HepG2 (cell line): ENCODE data around the gene WDCP. TPM values are rescaled to one million over a fixed set of nuclear protein-coding genes. Genes with fewer than 3 reads are reported as not detected.

ENCODE experiments used
- CENPT ChIP-seq: sonication (generic); formaldehyde crosslinking; IDR thresholded peaks from 2 replicates; pipeline ENCODE4 v1.8.0; 2022; ENCODE audit warnings: low read depth, mild to moderate bottlenecking, moderate library complexity, missing genetic modification reagents
- DZIP1 ChIP-seq: sonication (generic); formaldehyde crosslinking; IDR thresholded peaks from 2 replicates; pipeline ENCODE4 v1.5.0; 2020; ENCODE audit warnings: mild to moderate bottlenecking, missing genetic modification reagents
- GMEB1 ChIP-seq: sonication (generic); formaldehyde crosslinking; IDR thresholded peaks from 2 replicates; pipeline ENCODE4 v1.5.1; 2020; ENCODE audit warnings: missing genetic modification reagents, mild to moderate bottlenecking, borderline replicate concordance
- GZF1 ChIP-seq: sonication (generic); formaldehyde crosslinking; IDR thresholded peaks from 2 replicates; pipeline ENCODE4 v1.5.1; 2020; ENCODE audit warnings: mild to moderate bottlenecking, missing genetic modification reagents
- HNRNPUL1 ChIP-seq: fragments of 200-400 bp; formaldehyde crosslinking; IDR thresholded peaks from 2 replicates; pipeline ENCODE4 v1.6.1; 2017; ENCODE audit warnings: low read depth, mild to moderate bottlenecking, low read length, moderate library complexity
- MED13 ChIP-seq: sonication (generic); formaldehyde crosslinking; IDR thresholded peaks from 2 replicates; pipeline ENCODE4 v1.5.0; 2020; ENCODE audit warnings: missing genetic modification reagents
- MXD3 ChIP-seq: IDR thresholded peaks from 2 replicates; pipeline ENCODE4 v1.6.1; 2016; ENCODE audit warnings: mild to moderate bottlenecking, missing biosample characterization, missing genetic modification reagents
- NONO ChIP-seq, 2 experiments: fragments of 450-650 bp in 1 of 2; sonication (generic) in 1 of 2; formaldehyde crosslinking in 1 of 2; IDR thresholded peaks in 1 of 2; conservative IDR thresholded peaks in 1 of 2; 2 replicates each; pipeline versions ENCODE4 v1.6.1 to v1.8.0; 2017 to 2022; ENCODE audit warnings: mild to moderate bottlenecking in 1 of 2, missing genetic modification reagents in 1 of 2, moderate library complexity in 1 of 2
- PHF21A ChIP-seq: sonication (generic); formaldehyde crosslinking; IDR thresholded peaks from 2 replicates; pipeline ENCODE4 v1.5.0; 2020; ENCODE audit warnings: mild to moderate bottlenecking, missing genetic modification reagents
- RFXAP ChIP-seq: sonication (generic); formaldehyde crosslinking; IDR thresholded peaks from 2 replicates; pipeline ENCODE4 v1.4.0; 2020; ENCODE audit warnings: missing genetic modification reagents, borderline replicate concordance
- ZFP36 ChIP-seq: fragments of 150-350 bp; IDR thresholded peaks from 2 replicates; pipeline ENCODE4 v1.6.1; 2018; ENCODE audit warnings: borderline replicate concordance, low read length, low read depth; ENCODE audit not compliant: partially characterized antibody
- ZNF3 ChIP-seq: IDR thresholded peaks from 2 replicates; pipeline ENCODE4 v1.7.0; 2017; ENCODE audit warnings: inconsistent platforms
- ZNF318 ChIP-seq: sonication (generic); formaldehyde crosslinking; IDR thresholded peaks from 2 replicates; pipeline ENCODE4 v1.4.0; 2020; ENCODE audit warnings: mild to moderate bottlenecking, missing genetic modification reagents
- ZNF589 ChIP-seq: sonication (generic); formaldehyde crosslinking; conservative IDR thresholded peaks from 2 replicates; pipeline ENCODE4 v1.8.0; 2022; ENCODE audit warnings: mild to moderate bottlenecking, moderate library complexity, missing genetic modification reagents
- polyA plus RNA-seq, 8 experiments: library from polyadenylated mRNA; depleted of rRNA in 3 of 8; stranded (reverse) in 7 of 8; unstranded in 1 of 8; fragments of >200 nt; fragmentation: Illumina TruSeq in 4 of 8; extraction: Trizol in 4 of 8; gene quantifications; 2 replicates each; pipeline versions ENCODE4 v1.2.1 to v1.2.3, GENCODE V29; 2011 to 2016; ENCODE audit warnings: low read depth in 4 of 8, missing spikeins in 1 of 8, mixed read lengths in 1 of 8; ENCODE audit not compliant: insufficient read depth in 1 of 8
- total RNA-seq, 5 experiments: library from RNA; depleted of rRNA; stranded (reverse); fragments of >200 nt; fragmentation: Illumina TruSeq; extraction: Trizol; gene quantifications; 2 replicates each; pipeline ENCODE4 v1.2.3, GENCODE V29; 2016; ENCODE audit warnings: low read depth in 1 of 5

Gene WDCP
- total and polyA plus RNA-seq, 2 of the 13 experiments (the other 11 are each of a cell fraction or from before 2014, with no cell fraction given) = 17.4 to 22.6 TPM

DNA sequence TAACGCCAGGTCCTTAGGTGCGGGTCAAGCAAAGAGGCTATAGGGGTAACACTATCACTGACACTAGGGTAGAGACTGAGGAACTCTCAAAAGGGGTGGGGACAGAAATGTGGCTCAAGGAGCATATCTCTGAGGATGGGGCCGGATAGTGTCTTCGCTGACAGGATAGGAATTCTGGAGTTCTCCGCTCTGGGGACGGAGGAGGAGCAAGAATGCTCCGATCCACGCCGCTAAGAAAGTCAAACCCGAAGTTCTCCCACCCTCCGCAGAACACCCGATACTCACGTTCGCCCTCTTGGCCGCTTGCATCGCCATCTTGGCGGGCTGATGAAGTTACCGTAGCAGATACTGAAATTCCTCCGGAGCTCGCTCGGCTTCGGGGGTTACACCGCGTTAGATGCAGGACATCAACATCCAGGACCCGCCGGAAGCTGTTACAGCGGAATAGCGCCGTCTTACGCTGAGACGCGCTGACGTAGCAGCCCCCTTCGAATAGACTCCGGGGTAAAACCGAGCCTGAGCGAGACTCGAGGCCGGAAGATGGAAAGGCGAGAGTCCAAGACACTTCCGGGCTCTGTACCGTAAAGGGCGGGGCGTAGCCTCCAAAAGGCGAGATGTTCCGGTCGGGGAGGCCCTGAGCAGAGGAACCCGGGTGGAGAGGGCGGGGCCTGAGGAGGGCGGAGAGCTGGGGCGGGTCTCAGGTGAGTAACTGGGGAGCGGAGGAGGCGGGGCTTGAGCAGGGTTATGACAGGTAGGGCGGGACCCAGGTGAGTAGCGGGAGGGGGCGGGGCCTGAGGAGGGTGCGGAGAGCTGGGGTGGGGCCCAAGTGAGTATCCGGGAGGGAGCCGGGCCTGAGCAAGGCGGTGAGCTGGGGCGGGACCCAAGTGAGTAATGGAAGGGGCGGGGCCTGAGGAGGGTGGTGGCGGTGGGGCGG is 29.0 kb upstream of the WDCP start, which contains the start of gene SF3B6 (continued):
- peak; percentile 90; the same call in 1 of the 2 replicates for TF ChIP-seq MXD3
- TF ChIP-seq GZF1 (CRISPR knock-in tag) = no peak
- TF ChIP-seq ZNF318 (CRISPR knock-in tag) = peak; percentile 94
- peak; percentile 100 for TF ChIP-seq GMEB1 (CRISPR knock-in tag)
- peak; percentile 97 for TF ChIP-seq RFXAP (CRISPR knock-in tag)
- TF ChIP-seq NONO (IDR thresholded peaks at IDR 0.05) = no peak
- TF ChIP-seq NONO (CRISPR knock-in tag; conservative IDR thresholded peaks at IDR 0.05) = peak; percentile 98
- TF ChIP-seq DZIP1 (CRISPR knock-in tag) = peak; percentile 82; the same call in 1 of the 2 replicates
- no peak for TF ChIP-seq HNRNPUL1
- TF ChIP-seq PHF21A (CRISPR knock-in tag) = peak; percentile 96
- peak; percentile 61; the same call in 1 of the 2 replicates for TF ChIP-seq ZNF3 (CRISPR knock-in tag)
- TF ChIP-seq ZFP36 = no peak
- TF ChIP-seq CENPT (CRISPR knock-in tag) = peak; percentile 74; the same call in 1 of the 2 replicates
- no peak for TF ChIP-seq MED13 (CRISPR knock-in tag)
- TF ChIP-seq ZNF589 (CRISPR knock-in tag) = 0 out of 2 replicates have a peak, but pooled peaks have one; percentile 82
